ENCODE measurements around the gene EVI5.
"Not testable (repeated sequence)": the region's sequence is repeated elsewhere in the genome, so short reads cannot be mapped to it uniquely, and the experiment has no call there.

EVI5 gene

DNA sequence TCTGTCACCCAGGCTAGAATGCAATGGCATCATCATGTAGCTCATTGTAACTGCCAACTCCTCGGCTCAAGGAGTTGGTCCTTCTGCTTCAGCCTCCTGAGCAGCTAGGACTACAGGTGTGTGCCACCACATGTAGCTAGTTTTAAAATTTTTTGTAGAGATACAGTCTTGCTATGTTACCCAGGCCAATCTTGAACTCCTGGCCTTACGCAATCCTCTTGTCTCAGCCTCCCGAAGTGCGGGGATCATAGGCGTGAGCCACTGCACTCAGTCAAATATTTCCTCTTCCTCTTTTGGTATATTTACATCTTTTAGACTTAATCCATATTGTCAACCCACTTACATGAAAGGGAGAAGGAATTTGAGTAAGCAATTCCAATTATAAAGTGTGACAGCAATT, 121.1 kb downstream of the EVI5 start:
- no peak for FAIRE-seq

- FAIRE-seq: no peak
Measured at GRCh38 chr1:92662048-92662447, 122.9 kb downstream of the EVI5 start.

- FAIRE-seq: no peak
Measured at GRCh38 chr1:92657701-92658100, 127.2 kb downstream of the EVI5 start.

DNA sequence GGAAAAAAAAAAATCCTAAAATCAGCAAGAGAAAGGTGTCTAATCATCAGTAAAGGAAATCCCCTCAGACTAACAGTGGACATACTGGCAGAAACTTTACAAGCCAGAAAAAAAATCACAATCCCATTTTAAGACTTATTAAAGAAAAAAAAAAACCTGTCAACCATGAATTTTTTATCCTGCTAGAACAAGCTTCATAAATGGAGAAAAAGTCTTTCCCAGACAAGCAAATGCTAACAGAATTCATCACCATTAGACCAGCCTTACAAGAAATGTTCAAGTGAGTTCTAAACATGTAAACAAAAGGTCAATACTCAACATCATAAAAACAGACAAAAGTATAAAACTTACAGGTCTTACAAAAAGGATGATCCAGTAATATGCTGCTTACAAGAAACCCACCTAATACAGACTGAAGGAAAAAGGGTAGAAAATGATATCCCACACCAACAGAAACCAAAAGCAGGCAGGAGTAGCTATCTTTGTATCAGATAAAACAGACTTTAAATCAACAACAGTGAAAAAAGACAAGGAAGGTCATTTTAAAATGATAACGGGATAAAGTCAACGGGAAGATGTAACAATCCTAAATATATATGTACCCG, 129.6 kb downstream of the EVI5 start:
- no peak for FAIRE-seq

- no peak for FAIRE-seq
Measured at GRCh38 chr1:92653605-92654381, 131.1 kb downstream of the EVI5 start.

DNA sequence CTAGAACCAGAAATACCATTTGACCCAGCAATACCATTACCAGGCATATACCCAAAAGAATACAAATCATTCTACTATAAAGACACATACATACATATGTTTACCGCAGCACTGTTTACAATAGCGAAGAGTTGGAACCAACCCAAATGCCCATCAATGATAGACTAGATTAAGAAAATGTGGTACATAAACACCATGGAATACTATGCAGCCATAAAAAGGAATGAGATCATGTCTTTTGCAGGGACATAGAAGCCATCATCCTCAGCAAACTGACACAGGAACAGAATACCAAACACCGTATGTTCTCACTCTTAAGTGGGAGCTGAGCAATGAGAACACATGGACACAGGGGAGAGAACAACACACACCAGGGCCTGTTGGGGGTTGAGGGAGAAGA, 144.2 kb downstream of the EVI5 start:
- not testable (repeated sequence) for FAIRE-seq

DNA sequence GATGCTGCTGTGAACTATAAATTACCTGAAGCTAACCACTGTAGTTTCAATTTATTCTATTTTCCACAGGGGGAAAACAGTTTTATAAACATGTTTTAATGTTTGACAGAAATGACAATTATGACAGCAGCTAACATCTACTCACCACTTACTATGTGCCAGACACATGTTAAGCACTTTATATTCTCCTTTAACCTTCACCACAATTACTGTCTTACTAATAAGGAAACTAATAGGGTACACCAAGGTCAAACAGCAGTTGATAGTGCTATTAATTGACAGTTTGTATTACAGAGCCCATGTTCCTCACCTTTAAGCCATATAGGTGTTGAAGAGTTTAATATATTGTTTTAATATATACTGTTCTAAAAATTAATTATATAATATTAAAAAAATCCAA, 146.4 kb downstream of the EVI5 start:
- no peak for FAIRE-seq

DNA sequence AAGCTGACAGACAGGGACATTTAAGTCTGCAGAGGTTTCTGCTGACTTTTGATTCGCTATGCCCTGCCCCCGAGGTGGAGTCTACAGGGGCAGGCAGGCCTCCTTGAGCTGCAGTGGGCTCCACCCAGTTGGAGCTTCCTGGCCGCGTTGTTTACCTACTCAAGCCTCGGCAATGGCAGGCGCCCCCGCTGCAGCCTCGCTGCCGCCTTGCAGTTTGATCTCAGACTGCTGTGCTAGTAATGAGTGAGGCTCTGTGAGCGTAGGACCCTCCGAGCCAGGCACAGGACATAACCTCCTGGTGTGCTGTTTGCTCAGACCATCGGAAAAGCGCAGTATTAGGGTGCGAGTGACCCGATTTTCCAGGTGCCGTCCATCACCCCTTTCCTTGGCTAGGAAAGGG, 149.7 kb downstream of the EVI5 start:
- not testable (repeated sequence) for FAIRE-seq

DNA sequence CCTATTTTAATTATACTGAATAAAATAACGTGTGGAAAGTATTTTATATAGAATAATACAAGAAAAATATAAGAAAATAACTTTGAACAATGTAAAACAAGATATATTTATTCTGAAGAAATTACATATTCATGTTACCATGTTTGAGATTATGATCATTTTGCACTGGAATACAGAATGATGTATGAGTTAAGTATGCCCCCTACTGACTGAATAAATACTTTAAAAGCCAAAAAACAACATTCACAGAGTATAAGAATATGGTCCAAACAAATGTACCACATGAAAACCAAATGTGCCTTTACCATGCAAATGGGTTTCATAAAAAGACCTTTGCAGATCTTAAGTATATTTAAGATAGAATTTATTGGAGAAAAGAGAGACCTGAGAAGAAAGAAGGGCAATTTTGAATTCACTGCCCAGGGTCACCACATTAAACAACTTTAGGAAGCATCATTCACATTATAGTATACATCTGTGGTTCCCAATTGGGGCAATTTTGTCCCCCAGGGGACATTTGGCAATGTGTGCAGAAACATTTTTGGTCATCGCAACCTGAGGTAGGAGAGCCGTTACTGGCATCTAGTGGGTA, 161.6 kb downstream of the EVI5 start:
- FAIRE-seq: peak; percentile 98

- no peak for FAIRE-seq
Measured at GRCh38 chr1:92619466-92620189, 165.3 kb downstream of the EVI5 start.

GRCh38 chr1:92601044-92601443, 183.9 kb downstream of the EVI5 start:
- FAIRE-seq: no peak

DNA sequence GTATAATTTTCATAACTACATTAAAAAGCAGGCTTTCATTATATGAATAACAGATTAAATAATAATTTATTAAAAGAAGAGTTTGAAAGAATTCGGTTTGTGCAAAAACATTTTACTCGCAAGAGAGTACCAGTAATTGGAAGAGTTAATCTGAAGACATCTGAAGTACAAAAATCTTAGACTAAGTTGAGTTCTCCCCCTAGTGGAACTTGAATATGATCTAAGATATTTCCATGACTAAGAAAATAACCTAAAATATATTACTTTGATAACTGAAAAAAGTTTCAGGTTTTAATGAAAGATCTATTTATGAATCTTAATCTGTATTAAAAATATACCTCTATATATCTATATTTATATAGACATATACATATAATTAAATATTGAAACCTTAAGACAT, 185.7 kb downstream of the EVI5 start:
- peak; percentile 99 for FAIRE-seq

GRCh38 chr1:92589361-92589760, 195.5 kb downstream of the EVI5 start:
- not testable (repeated sequence) for FAIRE-seq

DNA sequence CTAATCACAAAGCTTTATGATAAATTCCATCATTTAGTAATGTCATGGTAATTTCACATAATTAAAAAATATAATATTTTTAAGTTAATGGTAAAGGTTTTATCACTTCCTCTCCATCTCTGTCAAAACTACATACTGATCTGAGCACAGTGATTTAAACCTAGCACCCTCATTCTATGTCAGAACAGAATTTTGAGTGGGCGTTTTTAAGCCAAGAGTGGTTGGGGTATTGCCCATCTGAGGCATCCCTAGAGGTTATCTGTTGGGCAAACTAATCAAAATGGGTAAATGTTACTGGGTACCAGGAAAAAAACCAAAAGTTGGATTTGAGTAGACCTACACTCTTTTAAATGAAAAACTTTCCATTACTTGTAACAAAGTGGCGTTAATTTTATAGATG, 197.5 kb downstream of the EVI5 start:
- FAIRE-seq: no peak

- FAIRE-seq: no peak
Measured at GRCh38 chr1:92585831-92586230, 199.1 kb downstream of the EVI5 start.

GRCh38 chr1:92584810-92585209, 200.1 kb downstream of the EVI5 start:
- not testable (repeated sequence) for FAIRE-seq

- peak; percentile 30 for FAIRE-seq
Measured at GRCh38 chr1:92583821-92584760, 200.8 kb downstream of the EVI5 start.

DNA sequence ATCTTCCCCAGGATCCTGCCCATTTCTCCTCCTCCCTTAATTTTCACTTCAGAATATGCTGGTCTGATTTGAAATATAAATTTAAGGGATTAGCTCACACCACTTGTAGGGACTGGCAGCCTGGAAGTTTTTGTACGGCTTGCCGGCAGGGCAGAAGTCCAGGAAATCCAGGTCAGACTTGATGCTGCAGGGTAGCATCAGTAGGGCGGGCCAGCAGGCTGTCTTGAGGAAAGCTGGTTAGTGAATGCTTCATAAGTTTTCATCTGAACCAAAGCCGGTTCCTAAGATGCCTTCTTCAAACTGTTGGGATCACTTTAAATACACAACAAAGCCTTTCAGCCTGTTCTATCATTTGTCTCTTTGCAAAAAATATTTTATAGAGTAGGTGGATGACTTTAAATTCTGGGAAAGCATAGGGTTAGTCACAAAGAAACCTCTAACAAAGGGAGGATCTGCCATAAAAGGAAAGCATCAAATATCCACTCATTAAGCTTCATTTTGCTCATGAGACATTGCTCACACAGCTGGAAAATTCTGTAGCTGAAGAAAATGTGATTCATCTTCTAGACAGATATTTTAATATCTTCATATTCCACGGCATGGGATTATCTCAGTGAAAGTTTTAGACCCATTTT, 207.5 kb downstream of the EVI5 start:
- no peak for FAIRE-seq

DNA sequence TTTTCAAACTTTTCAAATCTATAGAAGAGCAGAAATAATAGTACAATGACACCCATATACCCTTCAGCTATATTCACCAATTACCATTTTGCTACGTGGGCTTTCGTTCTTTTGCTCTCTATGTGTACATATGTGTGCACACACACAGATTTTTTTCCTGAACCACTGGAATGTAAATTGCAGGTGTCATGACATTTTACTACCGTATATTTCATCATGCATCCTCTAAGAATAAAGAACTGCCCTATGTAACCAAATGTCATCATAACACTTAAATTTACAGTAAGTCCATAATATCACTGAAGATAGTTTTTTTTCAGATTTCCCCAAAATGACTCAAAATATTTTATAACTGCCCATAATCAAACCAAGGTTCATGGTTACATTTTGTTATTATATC, 209.8 kb downstream of the EVI5 start:
- FAIRE-seq: no peak

- no peak for FAIRE-seq
Measured at GRCh38 chr1:92572520-92572919, 212.4 kb downstream of the EVI5 start.

- FAIRE-seq: no peak
Measured at GRCh38 chr1:92571578-92571977, 213.3 kb downstream of the EVI5 start.

All from A204.1 (cell line).